ENCODE results near the gene SLC25A51. TPM values are rescaled to one million over a fixed set of nuclear protein-coding genes. Genes with fewer than 3 reads are reported as not detected.

SLC25A51 gene
- total and polyA plus RNA-seq, 5 donors from 2014 or later, result 11.2 to 25.3 (median 13.0) TPM

GRCh38 chr9:37862530-37862929 lies 41.4 kb downstream of the SLC25A51 start:
- Mint-ChIP-seq H3K27ac (no peak overlapping the region), H3K36me3 (peaks cover 23% of the 10 kb centered on the region), H3K9me3 (no peaks in the 10 kb centered on the region)

GRCh38 chr9:37859043-37859442 lies 44.9 kb downstream of the SLC25A51 start:
- no peak overlapping the region for H3K27ac ChIP-seq (ENCODE audit: insufficient read depth, low read length, poor library complexity, severe bottlenecking)
- no peak overlapping the region for H3K4me3 ChIP-seq (ENCODE audit: low read depth, low read length)
- no peaks in the 10 kb centered on the region for H3K4me1 ChIP-seq (ENCODE audit: control insufficient read depth, insufficient read depth, low read length, poor library complexity, severe bottlenecking)
- DNase-seq (peak in 1 of 3 donors; percentile 10), ATAC-seq (ENCODE audit: low read depth in 2 of 2) (no peak)
- Mint-ChIP-seq H3K36me3 (peaks cover 25% of the 10 kb centered on the region), H3K9me3 (no peaks in the 10 kb centered on the region), H3K27me3 (no peaks in the 10 kb centered on the region), H3K27ac (no peak overlapping the region), H3K4me3 (no peak overlapping the region), H3K4me1 (peaks cover 0 to 5% (median 1%) of the 10 kb centered on the region in 4 donors)
- no peaks in the 10 kb centered on the region for H3K9me3 ChIP-seq (ENCODE audit: control insufficient read depth in 2 of 2, low read length in 2 of 2)
- H3K27me3 ChIP-seq (ENCODE audit: control insufficient read depth, insufficient read depth, low read length), result no peaks in the 10 kb centered on the region
- H3K36me3 ChIP-seq (ENCODE audit: control insufficient read depth, insufficient read depth, low read length), result peaks cover 35% of the 10 kb centered on the region

More at GRCh38 chr9:37862530-37862929, 41.4 kb downstream of the SLC25A51 start:
- H3K4me1 Mint-ChIP-seq, result peaks cover 0 to 8% (median 1%) of the 10 kb centered on the region in 4 donors
- no peaks in the 10 kb centered on the region for H3K27me3 Mint-ChIP-seq
- Histone ChIP-seq H3K27ac (ENCODE audit: insufficient read depth, low read length, poor library complexity, severe bottlenecking) (no peak overlapping the region), H3K4me1 (ENCODE audit: control insufficient read depth, insufficient read depth, low read length, poor library complexity, severe bottlenecking) (no peaks in the 10 kb centered on the region), H3K27me3 (ENCODE audit: control insufficient read depth, insufficient read depth, low read length) (no peaks in the 10 kb centered on the region), H3K4me3 (ENCODE audit: low read depth, low read length) (no peak overlapping the region), H3K9me3 (ENCODE audit: control insufficient read depth in 2 of 2, low read length in 2 of 2) (no peaks in the 10 kb centered on the region), H3K36me3 (ENCODE audit: control insufficient read depth, insufficient read depth, low read length) (peaks cover 38% of the 10 kb centered on the region)
- no peak overlapping the region for H3K4me3 Mint-ChIP-seq
- ATAC-seq (ENCODE audit: low read depth in 2 of 2) (no peak), DNase-seq (no peak)

GRCh38 chr9:37856551-37856950 lies 47.4 kb downstream of the SLC25A51 start:
- Mint-ChIP-seq H3K9me3 (no peaks in the 10 kb centered on the region), H3K27ac (no peak overlapping the region), H3K27me3 (no peaks in the 10 kb centered on the region), H3K4me1 (peaks cover 0 to 6% (median 3%) of the 10 kb centered on the region in 4 donors), H3K4me3 (no peak overlapping the region), H3K36me3 (peaks cover 21% of the 10 kb centered on the region)
- no peaks in the 10 kb centered on the region for H3K4me1 ChIP-seq (ENCODE audit: control insufficient read depth, insufficient read depth, low read length, poor library complexity, severe bottlenecking)
- H3K9me3 ChIP-seq (ENCODE audit: control insufficient read depth in 2 of 2, low read length in 2 of 2), result no peaks in the 10 kb centered on the region
- no peak overlapping the region for H3K4me3 ChIP-seq (ENCODE audit: low read depth, low read length)
- no peak for DNase-seq
- no peaks in the 10 kb centered on the region for H3K27me3 ChIP-seq (ENCODE audit: control insufficient read depth, insufficient read depth, low read length)
- ATAC-seq (ENCODE audit: low read depth in 2 of 2), result no peak
- no peak overlapping the region for H3K27ac ChIP-seq (ENCODE audit: insufficient read depth, low read length, poor library complexity, severe bottlenecking)
- peaks cover 28% of the 10 kb centered on the region for H3K36me3 ChIP-seq (ENCODE audit: control insufficient read depth, insufficient read depth, low read length)

- H3K4me3 Mint-ChIP-seq, result no peak overlapping the region
- Histone ChIP-seq H3K4me1 (ENCODE audit: control insufficient read depth, insufficient read depth, low read length, poor library complexity, severe bottlenecking) (no peaks in the 10 kb centered on the region), H3K27me3 (ENCODE audit: control insufficient read depth, insufficient read depth, low read length) (no peaks in the 10 kb centered on the region), H3K4me3 (ENCODE audit: low read depth, low read length) (no peak overlapping the region), H3K9me3 (ENCODE audit: control insufficient read depth in 2 of 2, low read length in 2 of 2) (no peaks in the 10 kb centered on the region), H3K36me3 (ENCODE audit: control insufficient read depth, insufficient read depth, low read length) (no peaks in the 10 kb centered on the region), H3K27ac (ENCODE audit: insufficient read depth, low read length, poor library complexity, severe bottlenecking) (no peak overlapping the region)
- peaks cover 21% of the 10 kb centered on the region for H3K36me3 Mint-ChIP-seq
- peaks cover 0 to 5% (median 0%) of the 10 kb centered on the region in 4 donors for H3K4me1 Mint-ChIP-seq
- ATAC-seq (ENCODE audit: low read depth in 2 of 2) (no peak), DNase-seq (no peak)
- peaks cover 0 to 2% (median 0%) of the 10 kb centered on the region in 7 donors for H3K9me3 Mint-ChIP-seq
- H3K27ac Mint-ChIP-seq, result no peak overlapping the region
- H3K27me3 Mint-ChIP-seq, result no peaks in the 10 kb centered on the region
These were observed 51.7 kb downstream of the SLC25A51 start for GRCh38 chr9:37852222-37852621.

- ATAC-seq (ENCODE audit: low read depth in 2 of 2), result no peak
- H3K27me3 ChIP-seq (ENCODE audit: control insufficient read depth, insufficient read depth, low read length), result no peaks in the 10 kb centered on the region
- H3K36me3 ChIP-seq (ENCODE audit: control insufficient read depth, insufficient read depth, low read length), result no peaks in the 10 kb centered on the region
- peaks cover 13% of the 10 kb centered on the region for H3K36me3 Mint-ChIP-seq
- H3K27ac ChIP-seq (ENCODE audit: insufficient read depth, low read length, poor library complexity, severe bottlenecking), result no peak overlapping the region
- no peak overlapping the region for H3K4me3 ChIP-seq (ENCODE audit: low read depth, low read length)
- DNase-seq, result no peak
- no peaks in the 10 kb centered on the region for H3K27me3 Mint-ChIP-seq
- no peak overlapping the region for H3K27ac Mint-ChIP-seq
- peaks cover 0 to 20% (median 11%) of the 10 kb centered on the region in 4 donors for H3K4me1 Mint-ChIP-seq
- no peaks in the 10 kb centered on the region for H3K4me1 ChIP-seq (ENCODE audit: control insufficient read depth, insufficient read depth, low read length, poor library complexity, severe bottlenecking)
- H3K9me3 ChIP-seq (ENCODE audit: control insufficient read depth in 2 of 2, low read length in 2 of 2), result no peaks in the 10 kb centered on the region
- no peak overlapping the region for H3K4me3 Mint-ChIP-seq
- no peaks in the 10 kb centered on the region for H3K9me3 Mint-ChIP-seq
These were observed 63.2 kb downstream of the SLC25A51 start for GRCh38 chr9:37840560-37841194.

- H3K27ac ChIP-seq (ENCODE audit: insufficient read depth, low read length, poor library complexity, severe bottlenecking), result no peak overlapping the region
- Mint-ChIP-seq H3K9me3 (no peaks in the 10 kb centered on the region), H3K4me1 (peaks cover 0 to 20% (median 11%) of the 10 kb centered on the region in 4 donors), H3K4me3 (no peak overlapping the region), H3K27me3 (no peaks in the 10 kb centered on the region), H3K36me3 (peaks cover 13% of the 10 kb centered on the region), H3K27ac (no peak overlapping the region)
- H3K4me3 ChIP-seq (ENCODE audit: low read depth, low read length), result no peak overlapping the region
- no peak for DNase-seq
- no peaks in the 10 kb centered on the region for H3K27me3 ChIP-seq (ENCODE audit: control insufficient read depth, insufficient read depth, low read length)
- no peaks in the 10 kb centered on the region for H3K9me3 ChIP-seq (ENCODE audit: control insufficient read depth in 2 of 2, low read length in 2 of 2)
- no peaks in the 10 kb centered on the region for H3K36me3 ChIP-seq (ENCODE audit: control insufficient read depth, insufficient read depth, low read length)
- no peaks in the 10 kb centered on the region for H3K4me1 ChIP-seq (ENCODE audit: control insufficient read depth, insufficient read depth, low read length, poor library complexity, severe bottlenecking)
- no peak for ATAC-seq (ENCODE audit: low read depth in 2 of 2)
These were observed 64.1 kb downstream of the SLC25A51 start for GRCh38 chr9:37839496-37840461.

All from CD4-positive, CD25-positive, alpha-beta regulatory T cell (primary cell).